ENCODE data around the gene TPPP3.

GRCh38 chr16:67356396-67356795 lies 36.9 kb downstream of the TPPP3 start:
- TF ChIP-seq, protein P1, sequence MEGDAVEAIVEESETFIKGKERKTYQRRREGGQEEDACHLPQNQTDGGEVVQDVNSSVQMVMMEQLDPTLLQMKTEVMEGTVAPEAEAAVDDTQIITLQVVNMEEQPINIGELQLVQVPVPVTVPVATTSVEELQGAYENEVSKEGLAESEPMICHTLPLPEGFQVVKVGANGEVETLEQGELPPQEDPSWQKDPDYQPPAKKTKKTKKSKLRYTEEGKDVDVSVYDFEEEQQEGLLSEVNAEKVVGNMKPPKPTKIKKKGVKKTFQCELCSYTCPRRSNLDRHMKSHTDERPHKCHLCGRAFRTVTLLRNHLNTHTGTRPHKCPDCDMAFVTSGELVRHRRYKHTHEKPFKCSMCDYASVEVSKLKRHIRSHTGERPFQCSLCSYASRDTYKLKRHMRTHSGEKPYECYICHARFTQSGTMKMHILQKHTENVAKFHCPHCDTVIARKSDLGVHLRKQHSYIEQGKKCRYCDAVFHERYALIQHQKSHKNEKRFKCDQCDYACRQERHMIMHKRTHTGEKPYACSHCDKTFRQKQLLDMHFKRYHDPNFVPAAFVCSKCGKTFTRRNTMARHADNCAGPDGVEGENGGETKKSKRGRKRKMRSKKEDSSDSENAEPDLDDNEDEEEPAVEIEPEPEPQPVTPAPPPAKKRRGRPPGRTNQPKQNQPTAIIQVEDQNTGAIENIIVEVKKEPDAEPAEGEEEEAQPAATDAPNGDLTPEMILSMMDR (IDR thresholded peaks at IDR 0.05), result no peak
- TF ChIP-seq EP300 (IDR thresholded peaks at IDR 0.05) (no peak), POLR2A (IDR thresholded peaks at IDR 0.05) (no peak)

Measured in ovary (tissue), 3 donors.